ENCODE data around the gene SMIM5. TPM values are rescaled to one million over a fixed set of nuclear protein-coding genes. Genes with fewer than 3 reads are reported as not detected.

The SMIM5 gene
- total RNA-seq, 4 donors from 2014 or later = 68.8 to 161 (median 97.1) TPM; not detected in 1

DNA sequence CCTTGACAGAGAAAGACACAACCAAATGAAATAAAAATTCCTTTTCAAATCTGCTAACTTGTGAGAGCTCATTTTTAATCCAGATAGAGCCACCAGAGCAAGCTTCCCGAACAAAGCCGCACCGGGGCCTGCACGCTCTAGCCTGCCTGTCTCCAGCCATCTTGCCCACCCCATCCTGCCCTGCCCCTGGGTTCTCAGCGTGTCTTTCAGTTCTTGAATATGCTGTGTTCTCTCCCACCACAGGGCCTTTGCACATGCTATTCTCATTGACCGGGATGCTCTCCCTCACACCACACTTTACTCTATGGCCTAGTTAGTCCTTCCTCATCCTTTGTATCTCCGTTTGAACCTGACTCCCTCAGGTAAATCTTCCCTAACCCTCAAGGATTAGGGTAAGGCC, 14.7 kb downstream of the SMIM5 start:
- Histone ChIP-seq H3K36me3 (peaks cover 0 to 23% (median 0%) of the 10 kb centered on the region in 3 donors), H3K27ac (no peak overlapping the region)

DNA sequence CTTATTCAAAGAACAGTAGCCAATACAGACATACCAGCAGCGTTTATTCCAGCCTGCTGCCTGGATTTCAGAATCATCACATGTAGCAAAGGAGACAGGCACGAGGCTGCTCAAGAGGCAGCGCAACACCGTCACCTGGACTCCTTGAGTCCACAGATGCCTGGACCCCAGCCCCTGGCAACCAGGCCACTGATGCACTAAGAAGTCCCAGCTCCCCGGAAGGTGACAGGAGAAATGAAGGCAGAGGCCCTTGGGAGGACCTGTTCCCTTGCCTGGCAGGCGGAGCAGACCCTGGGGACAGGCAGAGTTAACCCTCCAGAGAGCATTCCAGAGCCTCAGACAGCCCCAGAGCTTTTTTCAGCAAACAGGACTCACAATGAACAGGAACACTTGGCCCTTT, 16.5 kb downstream of the SMIM5 start:
- TF ChIP-seq, protein P1, sequence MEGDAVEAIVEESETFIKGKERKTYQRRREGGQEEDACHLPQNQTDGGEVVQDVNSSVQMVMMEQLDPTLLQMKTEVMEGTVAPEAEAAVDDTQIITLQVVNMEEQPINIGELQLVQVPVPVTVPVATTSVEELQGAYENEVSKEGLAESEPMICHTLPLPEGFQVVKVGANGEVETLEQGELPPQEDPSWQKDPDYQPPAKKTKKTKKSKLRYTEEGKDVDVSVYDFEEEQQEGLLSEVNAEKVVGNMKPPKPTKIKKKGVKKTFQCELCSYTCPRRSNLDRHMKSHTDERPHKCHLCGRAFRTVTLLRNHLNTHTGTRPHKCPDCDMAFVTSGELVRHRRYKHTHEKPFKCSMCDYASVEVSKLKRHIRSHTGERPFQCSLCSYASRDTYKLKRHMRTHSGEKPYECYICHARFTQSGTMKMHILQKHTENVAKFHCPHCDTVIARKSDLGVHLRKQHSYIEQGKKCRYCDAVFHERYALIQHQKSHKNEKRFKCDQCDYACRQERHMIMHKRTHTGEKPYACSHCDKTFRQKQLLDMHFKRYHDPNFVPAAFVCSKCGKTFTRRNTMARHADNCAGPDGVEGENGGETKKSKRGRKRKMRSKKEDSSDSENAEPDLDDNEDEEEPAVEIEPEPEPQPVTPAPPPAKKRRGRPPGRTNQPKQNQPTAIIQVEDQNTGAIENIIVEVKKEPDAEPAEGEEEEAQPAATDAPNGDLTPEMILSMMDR (IDR thresholded peaks at IDR 0.05) = no peak
- TF ChIP-seq POLR2A (IDR thresholded peaks at IDR 0.05) = no peak
- Histone ChIP-seq H3K36me3 (peaks cover 0 to 28% (median 0%) of the 10 kb centered on the region in 3 donors), H3K27ac (no peak overlapping the region), H3K27me3 (no peaks in the 10 kb centered on the region), H3K4me1 (peaks cover 0 to 5% (median 0%) of the 10 kb centered on the region in 4 donors), H3K4me3 (no peak overlapping the region), H3K9me3 (no peaks in the 10 kb centered on the region)
- no peak for DNase-seq

More for the DNA sequence above, 14.7 kb downstream of the SMIM5 start:
- no peaks in the 10 kb centered on the region for H3K9me3 ChIP-seq
- TF ChIP-seq, protein P1 (IDR thresholded peaks at IDR 0.05) = no peak
- no peak for TF ChIP-seq POLR2A (IDR thresholded peaks at IDR 0.05)
- H3K4me3 ChIP-seq = no peak overlapping the region
- H3K4me1 ChIP-seq = peaks cover 0 to 7% (median 0%) of the 10 kb centered on the region in 4 donors
- no peak for DNase-seq
- no peaks in the 10 kb centered on the region for H3K27me3 ChIP-seq

DNA sequence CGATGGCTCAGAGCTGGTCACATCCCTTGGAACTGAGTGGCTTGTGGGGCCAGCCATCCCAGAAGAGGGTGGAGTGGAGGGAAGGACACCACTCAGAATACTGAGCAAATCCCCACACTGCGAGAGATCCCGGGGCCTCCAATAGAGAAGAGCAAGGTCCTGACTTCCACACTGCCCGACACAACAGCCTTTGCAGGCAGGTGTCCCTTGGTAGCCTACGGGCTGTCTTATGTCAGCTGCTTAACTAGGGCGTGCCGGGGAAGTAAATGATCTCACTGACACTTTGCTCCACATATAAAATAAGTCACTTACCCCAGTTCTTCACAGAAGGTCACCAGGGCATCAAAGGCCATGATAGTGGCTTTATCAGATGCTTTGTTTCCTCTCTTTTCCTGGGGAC, 17.6 kb downstream of the SMIM5 start:
- peak in 1 of 3 donors; percentile 57 for DNase-seq
- Histone ChIP-seq H3K27me3 (no peaks in the 10 kb centered on the region), H3K4me3 (no peak overlapping the region), H3K9me3 (no peaks in the 10 kb centered on the region), H3K27ac (no peak overlapping the region), H3K36me3 (peaks cover 0 to 35% (median 0%) of the 10 kb centered on the region in 3 donors), H3K4me1 (peaks cover 0 to 5% (median 0%) of the 10 kb centered on the region in 4 donors)
- no peak for TF ChIP-seq POLR2A (IDR thresholded peaks at IDR 0.05)

DNA sequence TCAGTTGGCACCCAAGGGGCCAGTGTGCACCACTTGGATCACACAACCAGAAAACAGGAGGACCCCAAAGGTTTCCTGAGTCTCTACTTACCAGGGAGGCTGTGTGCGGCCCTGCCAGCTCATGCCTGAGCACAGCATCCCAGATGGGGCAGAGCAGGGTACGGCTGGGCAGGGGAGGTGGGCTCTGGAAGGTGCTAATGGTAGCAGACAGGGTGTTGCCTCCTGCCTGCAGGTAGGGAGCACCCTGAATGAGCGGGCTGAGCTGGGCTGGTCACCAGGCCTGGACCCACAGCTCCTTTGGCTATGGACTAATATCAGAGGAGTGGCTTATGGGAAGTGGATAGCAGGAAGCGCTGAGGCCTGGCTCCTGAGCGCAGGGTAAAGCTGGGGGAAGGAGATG, 19.1 kb downstream of the SMIM5 start:
- TF ChIP-seq, protein P1 (IDR thresholded peaks at IDR 0.05) = no peak
- no peak for TF ChIP-seq POLR2A (IDR thresholded peaks at IDR 0.05)
- H3K4me3 ChIP-seq = no peak overlapping the region
- H3K36me3 ChIP-seq = peaks cover 0 to 50% (median 0%) of the 10 kb centered on the region in 3 donors
- H3K4me1 ChIP-seq = no peaks in the 10 kb centered on the region
- H3K27ac ChIP-seq = no peak overlapping the region
- H3K27me3 ChIP-seq = no peaks in the 10 kb centered on the region
- DNase-seq = no peak
- no peaks in the 10 kb centered on the region for H3K9me3 ChIP-seq

DNA sequence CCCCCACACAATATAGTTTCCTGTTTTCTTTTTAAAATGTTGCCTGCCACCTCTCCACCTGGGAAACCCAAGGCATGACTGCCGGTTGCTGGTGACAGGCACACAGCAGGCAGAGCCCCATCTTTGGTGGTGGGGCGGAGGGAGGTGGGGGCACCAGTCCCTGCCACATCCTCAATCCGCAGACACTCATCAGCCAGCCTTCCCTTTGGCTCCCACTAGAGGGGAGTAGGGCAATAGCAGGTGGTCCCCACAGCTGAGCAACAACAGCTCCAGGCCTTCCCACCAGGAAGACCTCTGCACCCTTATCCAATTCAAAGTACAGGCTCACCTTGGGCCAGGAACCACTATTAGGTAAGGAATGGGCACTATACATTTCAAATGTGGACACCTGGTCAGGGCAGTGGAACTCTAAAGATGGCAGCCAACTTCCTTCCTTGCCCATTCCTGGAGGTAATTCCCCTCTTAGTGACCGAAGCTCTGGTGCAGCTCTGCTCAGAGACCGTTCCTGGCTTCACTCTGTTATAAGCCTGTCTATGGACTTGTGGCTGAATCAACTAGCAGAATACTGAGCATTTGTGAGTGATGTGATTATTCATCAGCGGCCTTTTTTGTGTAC, 19.8 kb downstream of the SMIM5 start:
- Histone ChIP-seq H3K4me1 (no peaks in the 10 kb centered on the region), H3K27me3 (no peaks in the 10 kb centered on the region), H3K27ac (no peak overlapping the region), H3K36me3 (peaks cover 0 to 56% (median 0%) of the 10 kb centered on the region in 3 donors), H3K9me3 (no peaks in the 10 kb centered on the region), H3K4me3 (no peak overlapping the region)
- no peak for DNase-seq
- TF ChIP-seq POLR2A (IDR thresholded peaks at IDR 0.05) = no peak
- TF ChIP-seq, protein P1 (IDR thresholded peaks at IDR 0.05) = peak; percentile 29 to 51 (median 46)

DNA sequence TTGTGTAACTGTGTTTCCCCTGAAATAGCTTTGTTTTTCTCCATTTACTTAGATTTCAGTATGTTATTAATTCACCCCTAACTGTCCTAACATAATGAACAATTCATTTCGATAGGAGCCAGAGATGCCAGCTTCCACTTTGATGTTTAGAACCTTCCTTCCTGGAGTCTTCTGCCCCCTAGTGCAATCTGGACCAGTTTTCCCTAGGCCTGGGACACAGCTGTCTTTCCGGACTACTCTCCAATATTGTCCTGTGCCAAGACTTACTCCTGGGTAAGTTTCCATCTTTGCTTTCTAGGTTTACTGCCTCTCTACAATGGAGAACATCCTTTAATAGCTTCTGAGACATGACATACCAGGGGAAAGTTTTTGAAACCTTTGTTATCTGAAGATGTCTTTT, 20.9 kb downstream of the SMIM5 start:
- Histone ChIP-seq H3K4me1 (no peaks in the 10 kb centered on the region), H3K27ac (no peak overlapping the region), H3K27me3 (no peaks in the 10 kb centered on the region), H3K36me3 (peaks cover 0 to 56% (median 0%) of the 10 kb centered on the region in 3 donors), H3K4me3 (no peak overlapping the region), H3K9me3 (no peaks in the 10 kb centered on the region)
- TF ChIP-seq POLR2A (IDR thresholded peaks at IDR 0.05) = no peak
- TF ChIP-seq, protein P1 (IDR thresholded peaks at IDR 0.05) = peak in 3 of 6 experiments; percentile 38 to 43 (median 39)
- DNase-seq = no peak
